ENCODE measurements around the gene SGIP1.

DNA sequence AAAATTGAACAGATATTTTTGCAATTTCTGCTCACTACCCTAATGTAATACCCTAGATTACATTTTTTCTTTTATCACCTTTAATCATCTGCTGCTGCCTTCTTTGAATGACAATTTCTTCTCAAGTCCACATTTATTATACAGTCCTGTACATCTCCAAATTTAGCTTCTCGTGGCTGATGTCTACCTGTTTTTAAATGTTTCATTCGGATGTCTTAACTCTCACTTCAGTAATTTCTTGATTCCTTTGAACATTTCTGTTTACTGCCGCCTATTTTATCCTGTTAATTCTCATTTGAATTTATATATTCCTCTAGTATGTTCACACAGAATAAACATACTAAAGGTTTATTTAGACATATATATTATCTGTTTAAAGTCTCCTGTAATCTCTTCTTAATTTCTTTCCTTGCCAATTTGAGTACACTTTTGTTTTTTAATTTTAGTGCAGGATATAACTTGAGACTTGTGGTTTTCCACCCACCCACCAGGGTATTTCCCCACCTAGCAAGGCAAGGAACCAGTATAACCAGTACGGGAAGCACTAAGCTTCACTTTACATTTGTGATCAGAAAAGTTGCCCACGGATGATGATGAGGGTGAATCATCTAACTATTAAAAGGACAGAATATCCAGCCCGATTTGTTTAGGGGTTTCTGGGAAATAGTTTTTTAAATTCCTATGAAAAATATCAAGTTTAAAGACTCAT is 254.4 kb downstream of the SGIP1 start:
- no peak for TF ChIP-seq EZH2phosphoT487 (IDR thresholded peaks at IDR 0.05; ENCODE audit: borderline replicate concordance, low read length)
- TF ChIP-seq, protein P1, sequence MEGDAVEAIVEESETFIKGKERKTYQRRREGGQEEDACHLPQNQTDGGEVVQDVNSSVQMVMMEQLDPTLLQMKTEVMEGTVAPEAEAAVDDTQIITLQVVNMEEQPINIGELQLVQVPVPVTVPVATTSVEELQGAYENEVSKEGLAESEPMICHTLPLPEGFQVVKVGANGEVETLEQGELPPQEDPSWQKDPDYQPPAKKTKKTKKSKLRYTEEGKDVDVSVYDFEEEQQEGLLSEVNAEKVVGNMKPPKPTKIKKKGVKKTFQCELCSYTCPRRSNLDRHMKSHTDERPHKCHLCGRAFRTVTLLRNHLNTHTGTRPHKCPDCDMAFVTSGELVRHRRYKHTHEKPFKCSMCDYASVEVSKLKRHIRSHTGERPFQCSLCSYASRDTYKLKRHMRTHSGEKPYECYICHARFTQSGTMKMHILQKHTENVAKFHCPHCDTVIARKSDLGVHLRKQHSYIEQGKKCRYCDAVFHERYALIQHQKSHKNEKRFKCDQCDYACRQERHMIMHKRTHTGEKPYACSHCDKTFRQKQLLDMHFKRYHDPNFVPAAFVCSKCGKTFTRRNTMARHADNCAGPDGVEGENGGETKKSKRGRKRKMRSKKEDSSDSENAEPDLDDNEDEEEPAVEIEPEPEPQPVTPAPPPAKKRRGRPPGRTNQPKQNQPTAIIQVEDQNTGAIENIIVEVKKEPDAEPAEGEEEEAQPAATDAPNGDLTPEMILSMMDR (IDR thresholded peaks at IDR 0.05; ENCODE audit: low read depth, low read length, poor library complexity, severe bottlenecking): no peak

Measured in DOHH2 (cell line).